PC-3 (cell line): Measurements from ENCODE around the gene ST3GAL5. TPM values are rescaled to one million over a fixed set of nuclear protein-coding genes. Genes with fewer than 3 reads are reported as not detected.
A peak's percentile ranks its signal among the peaks of the same experiment; 100 is the strongest.

Experiments used
- ATAC-seq: fragments of 200-7000 bp; cut with Tn5 transposase; 2 replicates; pipeline ENCODE4 v1.9.1; 2020; ENCODE audit warnings: mild to moderate bottlenecking, moderate library complexity
- BruUV-seq: library from RNA; stranded (reverse); fragments of 400-500 nt; replicated peaks from 2 replicates; lab custom pipeline; 2021; lab: Mats Ljungman, UMichigan
- CTCF ChIA-PET: fragments of 300-600 bp; sonication (Branson Sonifier 250); formaldehyde crosslinking; loops from one replicate; lab custom pipeline; 2022; ENCODE audit warnings: antibody characterized with exemption; lab: Charles Lee
- POLR2A ChIA-PET: fragments of 300-600 bp; sonication (Branson Sonifier 250); formaldehyde crosslinking; loops from one replicate; lab custom pipeline; 2022; ENCODE audit warnings: antibody characterized with exemption; ENCODE audit not compliant: unreplicated experiment; lab: Charles Lee
- DNase-seq: peaks from one replicate; pipeline ENCODE4 v3.0.0-alpha.2; 2015
- H2AFZ ChIP-seq: fragments of 300-600 bp; sonication (generic); 2 replicates; pipeline ENCODE4 v1.6.0; 2016; ENCODE audit warnings: antibody characterized with exemption, low read length
- H3F3A ChIP-seq: fragments of 300-600 bp; sonication (generic); one replicate; pipeline ENCODE4 v1.6.0; 2017; ENCODE audit warnings: antibody characterized with exemption, low read length, control low read depth, mild to moderate bottlenecking; ENCODE audit not compliant: unreplicated experiment
- H3K27ac ChIP-seq: fragments of 300-600 bp; sonication (generic); 2 replicates; pipeline ENCODE4 v1.5.1; 2016; ENCODE audit warnings: mild to moderate bottlenecking, low read length
- H3K27me3 ChIP-seq: fragments of 300-600 bp; sonication (generic); 2 replicates; pipeline ENCODE4 v1.6.1; 2016; ENCODE audit warnings: low read length, mixed read lengths
- H3K36me3 ChIP-seq: fragments of 300-600 bp; sonication (generic); 2 replicates; pipeline ENCODE4 v1.6.1; 2016; ENCODE audit warnings: low read depth, mixed run types, low read length, mixed read lengths
- H3K4me1 ChIP-seq: fragments of 300-600 bp; sonication (generic); 2 replicates; pipeline ENCODE4 v1.5.1; 2016; ENCODE audit warnings: low read length; ENCODE audit not compliant: insufficient read depth
- H3K4me2 ChIP-seq: fragments of 300-600 bp; sonication (generic); 2 replicates; pipeline ENCODE4 v1.6.0; 2016; ENCODE audit warnings: low read length
- H3K4me3 ChIP-seq: fragments of 300-600 bp; sonication (generic); 2 replicates; pipeline ENCODE4 v1.5.1; 2016; ENCODE audit warnings: mild to moderate bottlenecking, low read length, mixed read lengths
- H3K79me2 ChIP-seq: fragments of 300-600 bp; sonication (generic); 2 replicates; pipeline ENCODE4 v1.6.1; 2017; ENCODE audit warnings: low read length, mixed read lengths
- H3K9ac ChIP-seq: fragments of 300-600 bp; sonication (generic); 2 replicates; pipeline ENCODE4 v1.6.0; 2016; ENCODE audit warnings: mild to moderate bottlenecking, low read length
- H3K9me2 ChIP-seq: fragments of 300-600 bp; sonication (generic); replicated peaks from 2 replicates; pipeline ENCODE4 v1.6.1; 2016; ENCODE audit warnings: mixed run types, low read length, mixed read lengths
- H3K9me3 ChIP-seq: fragments of 300-600 bp; sonication (generic); 2 replicates; pipeline ENCODE4 v1.6.1; 2016; ENCODE audit warnings: low read length, mixed read lengths
- H4K20me1 ChIP-seq: fragments of 300-600 bp; sonication (generic); 2 replicates; pipeline ENCODE4 v1.6.1; 2016; ENCODE audit warnings: low read length, mixed read lengths
- EZH2 ChIP-seq: fragments of 300-600 bp; sonication (generic); IDR thresholded peaks from one replicate; pipeline ENCODE4 v1.6.1; 2017; ENCODE audit warnings: antibody characterized with exemption, mild to moderate bottlenecking, low read length; ENCODE audit not compliant: unreplicated experiment
- EZH2phosphoT487 ChIP-seq: fragments of 300-600 bp; sonication (generic); IDR thresholded peaks from 2 replicates; pipeline ENCODE4 v1.6.1; 2018; ENCODE audit warnings: mild to moderate bottlenecking, antibody characterized with exemption, low read length, borderline replicate concordance
- intact Hi-C: fragments of 100-400 bp; cut with micrococcal nuclease; formaldehyde crosslinking; loops from 2 replicates; pipeline ENCODE4 v1.9.0; 2023
- total RNA-seq: library from RNA; depleted of rRNA; stranded (reverse); fragments of >200 nt; gene quantifications from 2 replicates; pipeline ENCODE4 v1.2.3, GENCODE V29; 2014
- TF ChIP-seq, protein P1 (sequence below): fragments of 300-600 bp; sonication (generic); conservative IDR thresholded peaks from 2 replicates; pipeline ENCODE4 v1.5.1; 2017; ENCODE audit warnings: antibody characterized with exemption, low read depth, mild to moderate bottlenecking, low read length

The ST3GAL5 gene
- total RNA-seq, 1 experiment from 2014 or later: 0.87 TPM

DNA sequence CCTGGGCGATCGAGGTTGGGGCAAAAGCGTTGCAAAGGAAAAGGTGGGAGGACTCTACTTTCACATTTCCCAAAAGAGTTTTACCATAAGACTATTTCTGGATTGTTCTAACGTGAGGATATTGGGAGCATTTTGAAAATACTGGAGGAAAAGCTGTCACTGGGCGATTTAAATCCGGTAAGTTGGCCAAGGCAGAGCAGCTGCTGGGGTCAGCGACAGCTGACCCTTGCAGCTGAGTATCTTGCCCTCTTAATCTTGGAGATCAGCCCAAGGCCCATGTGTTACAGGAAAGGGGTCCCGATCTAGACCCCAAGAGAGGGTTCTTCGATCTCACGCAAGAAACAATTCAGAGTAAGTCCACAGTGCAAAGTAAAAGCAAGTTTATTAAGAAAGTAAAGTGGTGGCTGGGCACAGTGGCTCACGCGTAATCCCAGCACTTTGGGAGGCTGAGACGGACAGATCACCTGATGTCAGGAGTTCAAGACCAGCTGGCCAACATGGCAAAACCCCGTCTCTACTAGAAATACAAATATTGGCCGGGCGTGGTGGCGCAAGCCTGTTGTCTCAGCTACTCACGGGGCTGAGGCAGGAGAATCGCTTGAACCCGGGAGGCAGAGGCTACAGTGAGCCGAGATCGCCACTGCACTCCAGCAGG, 964 bp upstream of the ST3GAL5 start:
- Histone ChIP-seq H3K36me3 (no peaks in the 10 kb centered on the region), H3F3A (no peaks in the 10 kb centered on the region), H3K4me1 (peaks cover 41% of the 10 kb centered on the region), H3K79me2 (no peaks in the 10 kb centered on the region), H3K4me3 (peak overlapping the region; percentile 84), H3K9ac (peak overlapping the region; percentile 33), H2AFZ (peak overlapping the region; percentile 99), H3K27me3 (no peaks in the 10 kb centered on the region), H3K27ac (no peak overlapping the region), H4K20me1 (no peaks in the 10 kb centered on the region), H3K9me3 (no peaks in the 10 kb centered on the region), H3K4me2 (peak overlapping the region; percentile 98), H3K9me2 (no peaks in the 10 kb centered on the region)
- DNase-seq (no peak), ATAC-seq (no peak)
- intact Hi-C loops: loop anchor here (2.0 to 5.0 kb wide), 3 partner anchors 63 to 193 kb away; no protein-coding TSS in a partner anchor
- ChIA-PET CTCF (interaction anchor here (0.6 to 0.9 kb wide), 2 partner anchors 122 to 147 kb away, joined by 3 to 9 read pairs; no protein-coding TSS in a partner anchor), POLR2A (no interaction called here)
- no peak for TF ChIP-seq EZH2phosphoT487
- TF ChIP-seq, protein P1, sequence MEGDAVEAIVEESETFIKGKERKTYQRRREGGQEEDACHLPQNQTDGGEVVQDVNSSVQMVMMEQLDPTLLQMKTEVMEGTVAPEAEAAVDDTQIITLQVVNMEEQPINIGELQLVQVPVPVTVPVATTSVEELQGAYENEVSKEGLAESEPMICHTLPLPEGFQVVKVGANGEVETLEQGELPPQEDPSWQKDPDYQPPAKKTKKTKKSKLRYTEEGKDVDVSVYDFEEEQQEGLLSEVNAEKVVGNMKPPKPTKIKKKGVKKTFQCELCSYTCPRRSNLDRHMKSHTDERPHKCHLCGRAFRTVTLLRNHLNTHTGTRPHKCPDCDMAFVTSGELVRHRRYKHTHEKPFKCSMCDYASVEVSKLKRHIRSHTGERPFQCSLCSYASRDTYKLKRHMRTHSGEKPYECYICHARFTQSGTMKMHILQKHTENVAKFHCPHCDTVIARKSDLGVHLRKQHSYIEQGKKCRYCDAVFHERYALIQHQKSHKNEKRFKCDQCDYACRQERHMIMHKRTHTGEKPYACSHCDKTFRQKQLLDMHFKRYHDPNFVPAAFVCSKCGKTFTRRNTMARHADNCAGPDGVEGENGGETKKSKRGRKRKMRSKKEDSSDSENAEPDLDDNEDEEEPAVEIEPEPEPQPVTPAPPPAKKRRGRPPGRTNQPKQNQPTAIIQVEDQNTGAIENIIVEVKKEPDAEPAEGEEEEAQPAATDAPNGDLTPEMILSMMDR: no peak
- TF ChIP-seq EZH2: no peak
- BruUV-seq: no TSS peak

DNA sequence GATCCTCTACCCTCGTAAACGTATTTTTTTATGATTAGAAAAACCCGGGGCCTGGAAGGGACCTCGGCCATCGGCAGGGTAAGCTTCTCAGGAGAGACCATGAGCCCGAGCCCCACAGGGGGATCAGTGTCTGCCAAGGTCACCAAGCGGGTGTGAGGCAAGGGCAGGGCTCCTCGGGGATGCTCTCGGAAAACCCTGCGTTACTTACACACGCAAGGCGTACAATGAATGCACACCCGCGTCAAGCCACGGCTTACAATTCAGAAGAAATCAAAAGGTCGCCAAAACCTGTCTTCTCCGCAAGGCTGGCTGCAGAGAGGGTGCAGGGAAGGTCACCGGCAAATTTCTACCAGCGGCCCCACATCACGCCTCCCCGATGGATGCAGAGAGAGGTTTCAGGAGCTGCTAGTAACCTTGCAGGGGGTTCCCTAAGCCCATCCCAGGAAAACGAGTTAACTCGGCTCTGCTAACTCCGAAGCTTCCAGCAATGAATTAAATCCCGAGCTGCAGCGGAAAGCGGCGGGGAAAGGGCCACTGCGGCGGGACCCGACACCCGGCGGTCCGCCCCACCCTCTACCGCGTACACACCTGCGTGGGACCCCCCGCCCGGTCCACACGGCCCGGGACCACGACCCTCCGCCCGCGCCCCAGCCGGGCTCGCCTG, 638 bp downstream of the ST3GAL5 start:
- Histone ChIP-seq H4K20me1 (no peaks in the 10 kb centered on the region), H3K27me3 (no peaks in the 10 kb centered on the region), H3F3A (no peaks in the 10 kb centered on the region), H3K27ac (no peak overlapping the region), H3K9me3 (no peaks in the 10 kb centered on the region), H3K4me3 (peak overlapping the region; percentile 84), H3K9ac (no peak overlapping the region), H2AFZ (peak overlapping the region; percentile 99), H3K9me2 (no peaks in the 10 kb centered on the region), H3K36me3 (no peaks in the 10 kb centered on the region), H3K4me2 (peak overlapping the region; percentile 98), H3K4me1 (peaks cover 25% of the 10 kb centered on the region), H3K79me2 (no peaks in the 10 kb centered on the region)
- no peak for TF ChIP-seq EZH2
- TF ChIP-seq, protein P1: no peak
- TF ChIP-seq EZH2phosphoT487: no peak
- ATAC-seq: peak; percentile 5
- ChIA-PET CTCF (no interaction called here), POLR2A (no interaction called here)
- intact Hi-C loops: loop anchor here (2.0 to 5.0 kb wide), 3 partner anchors 61 to 194 kb away; no protein-coding TSS in a partner anchor
- DNase-seq: no peak
- BruUV-seq: no TSS peak
